Rectal smooth muscle tissue (tissue), 1 donor: ENCODE measurements around the gene SIN3A.
A peak's percentile ranks its signal among the peaks of the same experiment; 100 is the strongest.
"Not testable (repeated sequence)": the region's sequence is repeated elsewhere in the genome, so short reads cannot be mapped to it uniquely, and the experiment has no call there.

Experiments
- H3K27ac ChIP-seq: one replicate; pipeline ENCODE4 v1.7.0; 2013; ENCODE audit warnings: low read depth, low read length, inconsistent platforms
- H3K27me3 ChIP-seq: one replicate; pipeline ENCODE4 v1.7.0; 2013; ENCODE audit warnings: low read length; ENCODE audit not compliant: control insufficient read depth, insufficient read depth
- H3K36me3 ChIP-seq: one replicate; pipeline ENCODE4 v1.7.0; 2013; ENCODE audit warnings: low read length; ENCODE audit not compliant: control insufficient read depth, insufficient read depth
- H3K4me1 ChIP-seq: one replicate; pipeline ENCODE4 v1.7.0; 2013; ENCODE audit warnings: low read length; ENCODE audit not compliant: control insufficient read depth, insufficient read depth
- H3K4me3 ChIP-seq: one replicate; pipeline ENCODE4 v1.7.0; 2013; ENCODE audit warnings: low read length
- H3K9ac ChIP-seq: one replicate; pipeline ENCODE4 v1.7.0; 2013; ENCODE audit warnings: low read length

Gene SIN3A

GRCh38 chr15:75357976-75358673, 93.4 kb downstream of the SIN3A start:
- Histone ChIP-seq H3K4me3 (no peak overlapping the region), H3K27me3 (no peaks in the 10 kb centered on the region), H3K4me1 (no peaks in the 10 kb centered on the region), H3K36me3 (peaks cover 32% of the 10 kb centered on the region), H3K9ac (no peak overlapping the region), H3K27ac (no peak overlapping the region)

DNA sequence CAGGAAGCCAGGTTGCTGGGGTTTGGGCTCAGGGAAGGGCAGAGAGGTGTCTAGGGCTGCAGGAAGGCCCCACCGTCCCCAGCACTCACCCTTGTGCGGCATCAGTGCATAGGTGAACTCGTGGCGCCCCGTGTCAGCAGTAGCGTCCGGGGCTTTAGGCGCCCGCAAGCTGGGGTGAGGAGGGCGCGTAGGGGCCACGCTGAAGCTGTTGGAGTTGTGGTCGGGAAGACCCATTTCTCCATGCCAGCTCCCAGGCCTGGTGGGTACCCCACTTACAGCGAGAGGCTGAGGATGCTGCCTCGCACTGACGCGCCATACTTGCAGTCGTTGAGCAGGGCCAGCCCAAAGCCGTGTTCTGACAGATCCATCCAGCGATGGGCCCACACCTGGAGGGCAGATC, 95.0 kb downstream of the SIN3A start:
- Histone ChIP-seq H3K27me3 (no peaks in the 10 kb centered on the region), H3K4me1 (no peaks in the 10 kb centered on the region), H3K9ac (no peak overlapping the region), H3K27ac (no peak overlapping the region), H3K36me3 (peaks cover 25% of the 10 kb centered on the region), H3K4me3 (no peak overlapping the region)

DNA sequence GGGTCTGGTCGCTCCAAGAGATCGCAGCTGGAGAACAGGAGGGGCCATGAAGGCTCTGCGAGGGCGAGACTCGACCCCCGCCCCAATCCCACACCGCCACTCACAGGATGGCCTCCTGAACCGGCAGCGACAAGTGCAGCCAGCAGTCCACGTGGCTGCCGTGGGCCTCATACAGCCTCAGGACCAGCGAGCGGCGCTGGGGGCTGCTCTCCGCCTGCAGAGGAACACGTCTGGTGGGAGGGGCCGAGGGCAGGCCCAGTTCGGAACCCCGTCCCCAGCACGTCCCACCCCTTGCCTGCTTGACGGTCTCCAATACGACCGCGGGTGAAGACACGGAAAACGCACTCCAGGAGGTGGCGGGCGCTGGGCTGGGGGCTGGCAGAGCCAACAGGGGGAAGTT, 95.5 kb downstream of the SIN3A start:
- Histone ChIP-seq H3K27me3 (no peaks in the 10 kb centered on the region), H3K27ac (no peak overlapping the region), H3K9ac (no peak overlapping the region), H3K36me3 (peaks cover 20% of the 10 kb centered on the region), H3K4me1 (no peaks in the 10 kb centered on the region), H3K4me3 (no peak overlapping the region)

DNA sequence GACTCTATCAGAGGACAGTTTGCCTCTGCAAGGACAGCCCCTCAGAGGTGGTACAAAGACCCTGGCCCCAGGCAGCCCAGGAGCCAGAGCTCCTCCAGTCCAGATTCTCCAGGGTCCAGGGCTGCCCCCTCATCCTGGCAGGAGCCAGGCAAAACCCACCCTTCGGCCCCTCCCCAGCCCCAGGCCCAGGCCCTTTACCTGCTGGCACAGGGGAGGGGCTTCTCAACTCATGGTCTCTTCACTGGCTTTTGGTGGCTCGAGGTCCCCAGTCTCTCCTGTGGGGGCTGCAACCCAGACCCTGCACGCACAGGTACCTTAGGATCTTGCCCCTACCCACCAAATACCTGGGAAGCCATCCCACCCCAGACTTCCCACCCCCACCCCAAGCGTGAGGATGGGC, 96.1 kb downstream of the SIN3A start:
- Histone ChIP-seq H3K36me3 (peaks cover 20% of the 10 kb centered on the region), H3K27ac (no peak overlapping the region), H3K27me3 (no peaks in the 10 kb centered on the region), H3K4me1 (no peaks in the 10 kb centered on the region), H3K4me3 (no peak overlapping the region), H3K9ac (no peak overlapping the region)

GRCh38 chr15:75354454-75354853, 97.0 kb downstream of the SIN3A start:
- no peak overlapping the region for H3K27ac ChIP-seq
- H3K9ac ChIP-seq: no peak overlapping the region
- peaks cover 13% of the 10 kb centered on the region for H3K36me3 ChIP-seq
- no peaks in the 10 kb centered on the region for H3K4me1 ChIP-seq
- H3K4me3 ChIP-seq: no peak overlapping the region
- no peaks in the 10 kb centered on the region for H3K27me3 ChIP-seq

DNA sequence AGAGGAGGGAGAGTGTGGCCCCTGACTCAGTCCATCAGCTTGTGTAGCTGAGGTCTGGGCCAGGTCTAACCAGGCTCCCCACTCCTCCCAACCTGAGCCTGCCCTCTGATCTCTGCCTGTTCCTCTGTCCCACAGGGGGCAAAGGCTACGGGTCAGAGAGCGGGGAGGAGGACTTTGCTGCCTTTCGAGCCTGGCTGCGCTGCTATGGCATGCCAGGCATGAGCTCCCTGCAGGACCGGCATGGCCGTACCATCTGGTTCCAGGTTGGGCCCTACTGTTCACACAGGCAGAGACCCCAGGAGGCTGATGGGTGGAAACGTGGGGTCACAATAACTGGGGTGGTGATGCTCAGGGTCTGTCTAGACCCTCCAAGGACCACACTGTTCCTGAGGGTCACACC, 97.9 kb downstream of the SIN3A start:
- peaks cover 4% of the 10 kb centered on the region for H3K4me1 ChIP-seq
- peaks cover 10% of the 10 kb centered on the region for H3K36me3 ChIP-seq
- H3K27ac ChIP-seq: no peak overlapping the region
- H3K9ac ChIP-seq: no peak overlapping the region
- no peak overlapping the region for H3K4me3 ChIP-seq
- no peaks in the 10 kb centered on the region for H3K27me3 ChIP-seq

GRCh38 chr15:75352186-75353080, 99.1 kb downstream of the SIN3A start:
- Histone ChIP-seq H3K9ac (no peak overlapping the region), H3K4me1 (peaks cover 8% of the 10 kb centered on the region), H3K27ac (no peak overlapping the region), H3K36me3 (peaks cover 8% of the 10 kb centered on the region), H3K4me3 (no peak overlapping the region), H3K27me3 (no peaks in the 10 kb centered on the region)

DNA sequence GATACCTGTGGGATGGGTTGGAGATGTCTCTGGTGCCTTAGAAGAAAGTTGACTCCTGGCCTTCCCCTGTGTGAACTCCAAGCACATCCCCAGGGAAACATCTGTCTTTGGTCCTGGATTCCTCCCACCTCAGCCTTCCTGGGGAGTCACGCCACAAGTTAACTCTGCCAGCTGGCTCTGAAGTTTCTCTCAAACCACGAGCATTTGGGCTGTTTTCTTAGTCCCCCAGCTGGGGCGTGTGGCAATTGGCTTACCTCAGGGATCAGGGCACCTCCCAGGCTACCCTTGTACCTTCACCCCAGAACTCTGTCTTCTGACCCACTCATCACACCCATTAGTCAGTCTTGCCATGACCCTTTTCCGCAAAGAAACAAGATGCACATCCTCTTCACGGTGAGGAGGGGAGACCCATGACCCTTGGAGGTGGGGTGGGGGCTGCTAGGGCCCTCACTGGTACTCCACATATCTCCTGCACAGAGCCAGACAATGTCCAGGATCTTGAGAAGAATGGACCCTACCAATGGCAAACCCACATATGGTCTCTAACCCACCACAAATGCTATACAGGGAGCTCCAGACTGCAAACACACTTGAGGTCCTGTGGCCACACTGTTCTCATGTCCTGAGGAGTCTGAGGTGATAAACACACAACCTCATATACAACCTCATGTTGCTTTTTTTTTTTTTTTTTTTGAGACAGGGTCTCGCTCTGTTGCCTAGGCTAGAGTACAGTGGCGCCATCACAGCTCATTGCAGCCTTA, 100.7 kb downstream of the SIN3A start:
- Histone ChIP-seq H3K9ac (no peak overlapping the region), H3K4me3 (no peak overlapping the region), H3K36me3 (peaks cover 2% of the 10 kb centered on the region), H3K4me1 (peaks cover 8% of the 10 kb centered on the region), H3K27me3 (no peaks in the 10 kb centered on the region), H3K27ac (no peak overlapping the region)

DNA sequence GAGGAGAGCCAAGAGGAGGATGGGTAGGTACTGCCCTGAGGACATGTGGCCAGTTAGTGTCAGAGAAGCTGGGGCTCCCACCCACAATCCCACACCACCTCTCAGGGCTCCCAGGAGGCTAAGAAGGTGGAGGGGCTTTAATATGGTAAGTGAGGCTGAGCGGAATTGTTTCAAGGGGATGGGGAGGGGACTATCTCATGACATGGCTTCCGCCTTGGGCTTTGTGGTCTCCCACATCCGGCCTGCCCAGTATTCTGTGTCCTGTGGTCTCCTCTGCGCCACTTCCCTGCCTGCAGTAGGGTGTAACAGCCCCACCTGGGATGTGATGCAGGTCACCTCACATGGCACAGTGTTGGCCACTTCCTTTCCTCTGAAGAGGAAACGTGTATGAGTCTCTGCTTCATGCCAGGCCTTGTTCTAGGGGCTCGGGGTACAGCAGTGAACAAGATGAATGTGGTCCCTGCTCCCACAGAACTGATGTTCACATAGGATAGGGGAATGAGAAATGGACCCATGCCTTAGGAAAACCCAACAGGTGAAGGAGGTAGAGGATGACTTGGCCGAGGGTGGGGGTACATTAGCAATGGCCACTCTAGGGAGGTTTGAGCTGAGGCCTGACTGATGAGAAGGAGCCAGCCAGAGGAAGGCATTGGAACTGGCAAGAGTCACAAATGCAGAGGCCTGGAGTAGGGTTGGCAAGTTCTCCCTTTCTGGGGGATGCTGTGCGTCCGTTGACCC, 101.5 kb downstream of the SIN3A start:
- Histone ChIP-seq H3K27ac (no peak overlapping the region), H3K9ac (no peak overlapping the region), H3K4me1 (peaks cover 8% of the 10 kb centered on the region)

DNA sequence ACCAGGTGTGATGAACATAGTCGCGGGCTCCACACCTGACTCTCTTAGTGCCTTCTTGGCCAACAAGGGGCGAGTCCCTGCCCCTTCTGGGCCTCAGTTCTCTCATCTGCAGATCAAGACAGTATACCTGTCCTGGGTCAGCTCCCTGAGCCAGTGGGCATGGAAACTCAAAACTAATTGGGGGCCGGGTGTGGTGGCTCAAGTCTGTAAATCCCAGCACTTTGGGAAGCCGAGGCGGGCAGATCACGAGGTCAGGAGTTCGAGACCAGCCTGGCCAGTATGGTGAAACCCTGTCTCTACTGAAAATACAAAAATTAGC, 102.2 kb downstream of the SIN3A start:
- not testable (repeated sequence) for H3K27ac ChIP-seq, H3K36me3 ChIP-seq, H3K27me3 ChIP-seq, H3K4me3 ChIP-seq, H3K4me1 ChIP-seq, H3K9ac ChIP-seq

More for the DNA sequence above, 101.5 kb downstream of the SIN3A start:
- no peaks in the 10 kb centered on the region for H3K27me3 ChIP-seq
- H3K36me3 ChIP-seq: no peaks in the 10 kb centered on the region
- H3K4me3 ChIP-seq: no peak overlapping the region

GRCh38 chr15:75348562-75349350, 102.7 kb downstream of the SIN3A start:
- no peak overlapping the region for H3K27ac ChIP-seq

More at GRCh38 chr15:75348562-75349350, 102.7 kb downstream of the SIN3A start:
- H3K27me3 ChIP-seq: no peaks in the 10 kb centered on the region
- H3K4me3 ChIP-seq: peak overlapping the region; percentile 95
- peaks cover 8% of the 10 kb centered on the region for H3K4me1 ChIP-seq
- H3K36me3 ChIP-seq: no peaks in the 10 kb centered on the region
- H3K9ac ChIP-seq: peak overlapping the region; percentile 49
